Measurements from ENCODE around the gene GLOD5. TPM values are rescaled to one million over a fixed set of nuclear protein-coding genes. Genes with fewer than 3 reads are reported as not detected.

Gene GLOD5
- total and polyA plus RNA-seq, 9 of the 15 experiments (the other 6 are each of a cell fraction or from before 2014, with no cell fraction given): 0.27 to 4.4 (median 2.2) TPM

DNA sequence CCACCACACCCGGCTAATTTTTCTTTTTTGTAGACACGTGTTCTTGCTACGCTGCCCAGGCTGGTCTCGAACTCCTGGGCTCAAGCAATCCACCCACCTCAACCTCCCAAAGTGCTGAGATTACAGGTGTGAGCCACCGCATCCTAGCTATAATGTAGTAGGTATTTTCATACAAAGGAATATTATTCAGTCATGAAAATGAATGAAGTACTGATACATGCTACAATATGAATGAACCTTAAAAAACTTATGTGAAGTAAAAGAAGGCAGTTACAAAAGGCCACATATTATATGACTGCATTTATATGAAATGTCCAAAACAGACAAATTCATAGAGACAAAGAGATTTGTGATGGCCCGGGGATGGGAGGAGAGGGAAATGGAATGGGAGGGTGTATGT lies 20.2 kb downstream of the GLOD5 start:
- Histone ChIP-seq H3K9ac (ENCODE audit: insufficient read depth in 1 of 2, low read depth in 2 of 2, low read length in 2 of 2) (no peak overlapping the region), H3K9me1 (ENCODE audit: control insufficient read depth, insufficient read depth, low read length) (no peaks in the 10 kb centered on the region), H3K4me3 (no peak overlapping the region), H2AFZ (ENCODE audit: low read depth, low read length) (no peak overlapping the region), H3K4me1 (replicated peaks in 1 of 2; ENCODE audit: control insufficient read depth in 2 of 2, insufficient read depth in 2 of 2, low read length in 2 of 2) (peaks cover 56 to 59% of the 10 kb centered on the region in 2 experiments; a peak in 4 of 5 replicates), H3K79me2 (ENCODE audit: control insufficient read depth, insufficient read depth, low read length) (peaks cover 66% of the 10 kb centered on the region), H4K20me1 (replicated peaks; ENCODE audit: control insufficient read depth, insufficient read depth, low read length) (no peaks in the 10 kb centered on the region), H3K4me2 (ENCODE audit: insufficient read depth, low read length) (no peak overlapping the region), H3K9me3 (replicated peaks; ENCODE audit: control insufficient read depth, insufficient read depth, low read depth, low read length) (no peaks in the 10 kb centered on the region), H3K36me3 (ENCODE audit: control insufficient read depth, insufficient read depth, low read length) (no peaks in the 10 kb centered on the region), H3K27ac (ENCODE audit: extremely low read depth, low read depth, low read length) (no peak overlapping the region; the same call in 2 of the 3 replicates), H3K27me3 (ENCODE audit: control insufficient read depth in 2 of 2, insufficient read depth in 2 of 2, low read length in 2 of 2) (no peaks in the 10 kb centered on the region)
- POLR2A ChIA-PET: no interaction called here
- no peak for ATAC-seq
- CTCF ChIA-PET (ENCODE audit: low intra/inter-chr PET ratio): no interaction called here
- DNase-seq (ENCODE audit: extremely low read depth in 1 of 4, low spot score in 3 of 4): no peak
- FAIRE-seq: no peak
- BruUV-seq (replicated peaks): no TSS peak
- intact Hi-C loops (cut with micrococcal nuclease): no loop called here
- WGBS (ENCODE audit: insufficient coverage, low coverage, missing lambda C conversion rate): 89% methylated on average over 6 of the region's 6 CpGs
- TF ChIP-seq NCOA1 (IDR thresholded peaks at IDR 0.05; ENCODE audit: low read depth) (no peak), CXXC5 (CRISPR knock-in tag; IDR thresholded peaks at IDR 0.05) (no peak), KLF1 (tag; IDR thresholded peaks at IDR 0.05) (no peak), ZNF146 (CRISPR knock-in tag; IDR thresholded peaks at IDR 0.05; ENCODE audit: unreplicated experiment) (peak; percentile 68), POLR2AphosphoS5 (IDR thresholded peaks at IDR 0.05; ENCODE audit: control insufficient read depth, insufficient read depth, low read depth, low read length) (no peak), ZNF24 (IDR thresholded peaks at IDR 0.05) (peak; percentile 64; the same call in 1 of the 2 replicates)
- TF ChIP-seq, protein P1, sequence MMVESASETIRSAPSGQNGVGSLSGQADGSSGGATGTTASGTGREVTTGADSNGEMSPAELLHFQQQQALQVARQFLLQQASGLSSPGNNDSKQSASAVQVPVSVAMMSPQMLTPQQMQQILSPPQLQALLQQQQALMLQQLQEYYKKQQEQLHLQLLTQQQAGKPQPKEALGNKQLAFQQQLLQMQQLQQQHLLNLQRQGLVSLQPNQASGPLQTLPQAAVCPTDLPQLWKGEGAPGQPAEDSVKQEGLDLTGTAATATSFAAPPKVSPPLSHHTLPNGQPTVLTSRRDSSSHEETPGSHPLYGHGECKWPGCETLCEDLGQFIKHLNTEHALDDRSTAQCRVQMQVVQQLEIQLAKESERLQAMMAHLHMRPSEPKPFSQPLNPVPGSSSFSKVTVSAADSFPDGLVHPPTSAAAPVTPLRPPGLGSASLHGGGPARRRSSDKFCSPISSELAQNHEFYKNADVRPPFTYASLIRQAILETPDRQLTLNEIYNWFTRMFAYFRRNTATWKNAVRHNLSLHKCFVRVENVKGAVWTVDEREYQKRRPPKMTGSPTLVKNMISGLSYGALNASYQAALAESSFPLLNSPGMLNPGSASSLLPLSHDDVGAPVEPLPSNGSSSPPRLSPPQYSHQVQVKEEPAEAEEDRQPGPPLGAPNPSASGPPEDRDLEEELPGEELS (CRISPR knock-in tag; IDR thresholded peaks at IDR 0.05; ENCODE audit: borderline replicate concordance): no peak
- TF ChIP-seq, protein P2, sequence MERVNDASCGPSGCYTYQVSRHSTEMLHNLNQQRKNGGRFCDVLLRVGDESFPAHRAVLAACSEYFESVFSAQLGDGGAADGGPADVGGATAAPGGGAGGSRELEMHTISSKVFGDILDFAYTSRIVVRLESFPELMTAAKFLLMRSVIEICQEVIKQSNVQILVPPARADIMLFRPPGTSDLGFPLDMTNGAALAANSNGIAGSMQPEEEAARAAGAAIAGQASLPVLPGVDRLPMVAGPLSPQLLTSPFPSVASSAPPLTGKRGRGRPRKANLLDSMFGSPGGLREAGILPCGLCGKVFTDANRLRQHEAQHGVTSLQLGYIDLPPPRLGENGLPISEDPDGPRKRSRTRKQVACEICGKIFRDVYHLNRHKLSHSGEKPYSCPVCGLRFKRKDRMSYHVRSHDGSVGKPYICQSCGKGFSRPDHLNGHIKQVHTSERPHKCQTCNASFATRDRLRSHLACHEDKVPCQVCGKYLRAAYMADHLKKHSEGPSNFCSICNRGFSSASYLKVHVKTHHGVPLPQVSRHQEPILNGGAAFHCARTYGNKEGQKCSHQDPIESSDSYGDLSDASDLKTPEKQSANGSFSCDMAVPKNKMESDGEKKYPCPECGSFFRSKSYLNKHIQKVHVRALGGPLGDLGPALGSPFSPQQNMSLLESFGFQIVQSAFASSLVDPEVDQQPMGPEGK (CRISPR knock-in tag; IDR thresholded peaks at IDR 0.05; ENCODE audit: borderline replicate concordance): no peak
- in situ Hi-C loops (cut with MboI): no loop called here
